ENCODE data around the gene DYNLT2B. TPM values are rescaled to one million over a fixed set of nuclear protein-coding genes. Genes with fewer than 3 reads are reported as not detected.
"Not testable (repeated sequence)": the region's sequence is repeated elsewhere in the genome, so short reads cannot be mapped to it uniquely, and the experiment has no call there.

The DYNLT2B gene
- total RNA-seq, 4 donors from 2014 or later: 2.4 to 4.4 (median 3.7) TPM; not detected in 1

DNA sequence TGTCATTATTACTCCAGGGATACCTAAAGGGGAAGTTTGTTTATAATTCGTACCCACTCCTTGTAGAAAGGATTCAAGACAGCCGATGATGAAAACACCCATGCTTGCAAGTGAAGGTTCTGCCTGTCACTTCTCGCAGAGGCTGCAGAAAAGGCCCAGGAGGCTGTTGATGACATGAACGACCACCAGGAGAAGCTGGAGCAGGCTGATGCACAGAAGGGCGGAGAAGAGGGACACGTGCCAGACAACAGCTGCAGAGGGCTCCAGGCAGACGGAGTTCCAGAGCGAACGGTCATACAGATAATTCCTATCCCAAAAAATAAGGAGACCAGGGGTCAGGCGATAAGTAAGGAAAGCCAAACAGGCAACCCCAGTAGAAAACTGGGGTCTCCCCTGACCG is 5.7 kb upstream of the DYNLT2B start:
- Histone ChIP-seq H3K36me3 (no peaks in the 10 kb centered on the region), H3K27ac (no peak overlapping the region), H3K4me3 (no peak overlapping the region), H3K27me3 (peaks cover 14% of the 10 kb centered on the region), H3K4me1 (peaks cover 0 to 4% (median 2%) of the 10 kb centered on the region in 4 donors), H3K9me3 (no peaks in the 10 kb centered on the region)
- in situ Hi-C loops (cut with MboI; ENCODE audit: low pct_ligation_motif_present in 1 of 4, low pct_unique_long_range_greater_than_20kb in 1 of 4, low sequenced_read_pairs in 3 of 4): no loop called here
- intact Hi-C loops (cut with DNase I; ENCODE audit: low total_unique reads): no loop called here
- DNase-seq: no peak
- WGBS, 2 donors (ENCODE audit: low coverage in 1 of 2): 66 to 77% methylated on average over 2 to 11 of the region's 11 CpGs
- no peak for TF ChIP-seq POLR2A (IDR thresholded peaks at IDR 0.05)
- no peak for TF ChIP-seq CTCF (IDR thresholded peaks at IDR 0.05)

GRCh38 chr3:196323016-196323415 is 5.0 kb upstream of the DYNLT2B start:
- intact Hi-C loops (cut with DNase I; ENCODE audit: low total_unique reads) (no loop called here), in situ Hi-C loops (cut with MboI; ENCODE audit: low pct_ligation_motif_present in 1 of 4, low pct_unique_long_range_greater_than_20kb in 1 of 4, low sequenced_read_pairs in 3 of 4) (no loop called here)
- Histone ChIP-seq H3K27ac (no peak overlapping the region), H3K9me3 (no peaks in the 10 kb centered on the region), H3K4me3 (no peak overlapping the region), H3K27me3 (peaks cover 9% of the 10 kb centered on the region), H3K4me1 (peaks cover 0 to 5% (median 2%) of the 10 kb centered on the region in 4 donors), H3K36me3 (no peaks in the 10 kb centered on the region)
- TF ChIP-seq CTCF (IDR thresholded peaks at IDR 0.05) (no peak), POLR2AphosphoS5 (IDR thresholded peaks at IDR 0.05) (no peak), POLR2A (IDR thresholded peaks at IDR 0.05) (no peak), EP300 (IDR thresholded peaks at IDR 0.05; ENCODE audit: low read depth) (no peak)
- no peak for DNase-seq
- WGBS, 2 donors (ENCODE audit: low coverage in 1 of 2): 94 to 99% methylated on average over 4 of the region's 4 CpGs

DNA sequence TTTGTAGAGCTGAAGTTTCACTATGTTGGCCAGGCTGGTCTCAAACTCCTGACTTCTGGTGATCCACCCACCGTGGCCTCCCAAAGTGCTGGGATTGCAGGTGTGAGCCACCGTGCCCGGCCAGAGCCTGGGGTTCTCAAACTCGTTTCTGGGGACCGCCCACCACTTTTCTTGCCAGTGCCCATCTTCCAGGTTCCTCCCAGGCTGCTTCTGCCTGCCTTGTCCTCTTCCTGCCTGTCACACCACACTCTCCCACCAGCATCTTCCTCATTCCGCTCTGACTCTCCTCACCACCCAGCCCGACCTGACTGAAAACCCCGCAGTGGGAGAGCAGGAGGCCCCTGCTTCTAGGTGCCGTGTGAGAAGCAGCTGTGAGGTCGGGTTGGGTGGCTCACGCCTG is 3.1 kb upstream of the DYNLT2B start:
- in situ Hi-C loops (cut with MboI; ENCODE audit: low pct_ligation_motif_present in 1 of 4, low pct_unique_long_range_greater_than_20kb in 1 of 4, low sequenced_read_pairs in 3 of 4): no loop called here
- no peak for TF ChIP-seq CTCF (IDR thresholded peaks at IDR 0.05)
- no peak for TF ChIP-seq EP300 (IDR thresholded peaks at IDR 0.05; ENCODE audit: low read depth)
- no peak for TF ChIP-seq POLR2A (IDR thresholded peaks at IDR 0.05)
- no peak for TF ChIP-seq POLR2AphosphoS5 (IDR thresholded peaks at IDR 0.05)
- H3K36me3 ChIP-seq: no peaks in the 10 kb centered on the region
- 81% methylated on average over 11 of the region's 11 CpGs; no CpG with 5 or more reads in 1 of the 2 donors for WGBS, 2 donors (ENCODE audit: low coverage in 1 of 2)
- peaks cover 0 to 5% (median 2%) of the 10 kb centered on the region in 4 donors for H3K4me1 ChIP-seq
- no peak for DNase-seq
- no peaks in the 10 kb centered on the region for H3K9me3 ChIP-seq
- intact Hi-C loops (cut with DNase I; ENCODE audit: low total_unique reads): no loop called here
- no peaks in the 10 kb centered on the region for H3K27me3 ChIP-seq
- H3K4me3 ChIP-seq: no peak overlapping the region
- H3K27ac ChIP-seq: no peak overlapping the region

- intact Hi-C loops (cut with DNase I; ENCODE audit: low total_unique reads): no loop called here
- DNase-seq: no peak
- in situ Hi-C loops (cut with MboI; ENCODE audit: low pct_ligation_motif_present in 1 of 4, low pct_unique_long_range_greater_than_20kb in 1 of 4, low sequenced_read_pairs in 3 of 4): no loop called here
- no peaks in the 10 kb centered on the region for H3K27me3 ChIP-seq
- WGBS, 2 donors (ENCODE audit: low coverage in 1 of 2): 0 to 83% methylated on average over 1 to 3 of the region's 3 CpGs
- H3K27ac ChIP-seq: no peak overlapping the region
- TF ChIP-seq CTCF (IDR thresholded peaks at IDR 0.05) (no peak), EP300 (IDR thresholded peaks at IDR 0.05; ENCODE audit: low read depth) (no peak), POLR2AphosphoS5 (IDR thresholded peaks at IDR 0.05) (no peak), POLR2A (IDR thresholded peaks at IDR 0.05) (no peak)
- H3K4me1 ChIP-seq: peaks cover 0 to 5% (median 2%) of the 10 kb centered on the region in 4 donors
- H3K36me3 ChIP-seq: no peaks in the 10 kb centered on the region
- no peak overlapping the region for H3K4me3 ChIP-seq
- no peaks in the 10 kb centered on the region for H3K9me3 ChIP-seq
Measured at GRCh38 chr3:196320137-196320536, 2.1 kb upstream of the DYNLT2B start.

- Histone ChIP-seq H3K4me3 (peak overlapping the region; percentile 49 to 90 (median 87)), H3K27ac (peak overlapping the region; percentile 91 to 97 (median 94))
- in situ Hi-C loops (cut with MboI; ENCODE audit: low pct_ligation_motif_present in 1 of 4, low pct_unique_long_range_greater_than_20kb in 1 of 4, low sequenced_read_pairs in 3 of 4); H3K9me3 ChIP-seq; H3K27me3 ChIP-seq; H3K4me1 ChIP-seq; intact Hi-C loops (cut with DNase I; ENCODE audit: low total_unique reads); DNase-seq; H3K36me3 ChIP-seq: not testable (repeated sequence)
- 10 to 60% methylated on average over 1 to 12 of the region's 17 CpGs for WGBS, 2 donors (ENCODE audit: low coverage in 1 of 2)
Measured at GRCh38 chr3:196316799-196317686, 997 bp downstream of the DYNLT2B start.

Measured in transverse colon (tissue), 4 donors.